NCI-H2081 treated with DMSO at 0.1 percent for 48 hours (cell line): Measurements from ENCODE around the gene CDH23.
"Not testable (repeated sequence)": the region's sequence is repeated elsewhere in the genome, so short reads cannot be mapped to it uniquely, and the experiment has no call there.

Experiments used
- DNase-seq: peaks from one replicate; lab custom pipeline; 2025; lab: John Stamatoyannopoulos, UW

The CDH23 gene

DNA sequence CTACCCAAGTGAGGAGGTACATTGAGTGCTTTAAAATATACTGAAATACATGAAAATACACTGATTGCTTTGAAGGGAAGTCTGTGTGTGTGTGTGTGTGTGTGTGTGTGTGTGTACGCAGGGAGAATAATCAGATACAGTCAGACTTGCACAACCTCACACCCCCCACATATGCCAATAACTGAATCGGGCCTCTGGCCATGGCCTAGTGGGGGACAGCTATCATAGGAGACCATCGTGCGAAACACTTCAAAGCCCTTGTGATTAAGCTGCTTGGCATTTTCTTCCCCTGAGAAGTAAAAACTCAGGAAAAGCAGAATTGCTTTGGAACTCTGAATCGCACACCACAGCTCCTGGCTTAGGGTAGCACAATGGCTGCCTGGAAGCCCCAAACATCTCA is 187.7 kb downstream of the CDH23 start:
- DNase-seq = no peak

DNA sequence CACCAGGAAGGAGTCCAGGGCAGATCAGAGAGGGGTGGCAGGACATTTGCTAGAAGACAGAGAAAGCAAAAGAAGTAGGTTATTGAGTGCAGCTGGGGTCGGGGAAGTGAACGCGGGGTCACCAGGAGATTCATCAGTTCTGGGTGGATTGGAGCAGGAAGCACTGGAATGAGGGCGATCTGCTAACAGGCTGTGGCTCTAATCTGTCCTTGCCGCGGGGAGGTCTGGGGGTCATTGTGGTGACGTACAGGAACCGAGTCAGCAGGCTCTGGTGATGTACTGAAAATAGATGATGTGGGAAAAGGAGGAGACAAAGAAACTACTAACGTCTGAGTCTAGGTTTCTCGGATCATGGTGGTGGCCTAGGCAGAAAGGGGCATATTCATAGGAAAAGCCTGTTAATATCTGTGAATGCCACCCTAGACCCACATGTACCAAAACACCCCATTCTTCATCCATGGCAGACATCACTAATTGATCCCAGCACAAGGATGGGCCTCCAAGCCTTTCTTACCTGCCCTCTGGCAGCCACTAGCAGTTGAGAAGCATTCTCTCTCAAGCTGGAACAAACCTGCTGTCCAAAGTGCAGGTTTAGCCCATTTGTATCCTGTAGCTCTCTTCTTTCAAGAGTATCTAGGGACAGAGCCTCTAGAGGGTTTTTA is 188.3 kb downstream of the CDH23 start:
- no peak for DNase-seq

DNA sequence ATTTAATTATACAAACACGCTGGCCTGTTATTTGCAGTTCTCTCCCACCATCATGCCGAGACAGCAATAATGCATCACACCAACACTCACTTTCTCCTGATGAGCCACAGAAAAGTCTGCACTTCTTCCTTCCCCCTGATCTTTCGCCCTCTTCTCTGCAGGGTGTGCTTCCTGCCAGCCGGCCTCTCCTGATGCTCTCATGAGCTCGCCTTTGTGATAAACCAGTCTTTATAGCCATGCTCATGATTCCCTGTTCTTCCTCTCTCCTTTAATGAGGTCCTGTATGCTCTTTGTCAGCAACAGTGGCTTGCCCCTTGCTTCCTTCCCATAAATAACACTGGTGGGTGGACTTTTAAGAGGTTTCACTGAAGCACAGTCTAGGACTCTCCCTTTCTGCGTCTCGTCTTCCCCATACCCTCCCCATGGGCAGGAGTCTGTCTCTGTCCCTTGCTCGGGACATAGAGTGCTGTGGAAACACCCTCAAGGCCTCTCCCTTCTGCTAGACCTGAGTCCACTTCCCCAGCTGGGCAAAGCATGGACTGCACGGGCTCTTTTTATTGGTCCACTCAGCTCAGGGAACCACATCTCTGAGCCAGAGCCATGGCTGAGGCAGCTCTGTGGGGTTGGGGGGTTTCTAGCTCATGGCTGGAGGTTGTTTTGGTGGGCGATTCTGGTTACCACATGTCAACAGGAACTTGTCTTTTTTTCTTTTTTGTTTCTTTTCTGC is 189.0 kb downstream of the CDH23 start:
- no peak for DNase-seq

DNA sequence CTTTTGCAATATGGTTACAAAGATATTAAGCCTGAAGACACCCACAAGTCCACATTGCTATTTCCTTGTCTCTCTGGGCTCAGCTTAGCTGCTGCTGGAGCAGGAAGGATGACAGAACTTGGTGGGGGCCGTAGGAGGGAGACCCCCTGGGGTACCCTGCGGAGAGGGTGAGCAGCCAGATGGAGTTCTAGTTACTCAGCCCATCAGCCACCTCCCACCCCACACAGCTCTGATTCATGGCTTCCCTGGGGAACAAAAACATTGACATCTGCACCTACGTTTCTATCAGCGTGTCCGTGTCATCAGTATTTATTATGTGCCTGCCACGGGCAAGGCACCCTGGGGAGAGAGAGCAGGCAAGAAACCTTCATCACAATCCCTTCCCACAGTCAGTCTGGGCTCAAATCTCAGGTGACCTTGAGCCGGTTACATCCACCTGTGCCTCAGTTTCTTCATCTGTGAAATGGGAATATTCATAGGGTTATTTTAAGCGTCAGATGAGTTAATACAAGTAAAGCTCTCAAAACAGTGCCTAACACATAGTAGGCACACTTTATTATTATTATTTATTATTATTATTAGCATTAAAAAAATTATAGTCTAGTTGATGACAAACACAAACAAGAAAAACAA is 191.3 kb downstream of the CDH23 start:
- DNase-seq = no peak

DNA sequence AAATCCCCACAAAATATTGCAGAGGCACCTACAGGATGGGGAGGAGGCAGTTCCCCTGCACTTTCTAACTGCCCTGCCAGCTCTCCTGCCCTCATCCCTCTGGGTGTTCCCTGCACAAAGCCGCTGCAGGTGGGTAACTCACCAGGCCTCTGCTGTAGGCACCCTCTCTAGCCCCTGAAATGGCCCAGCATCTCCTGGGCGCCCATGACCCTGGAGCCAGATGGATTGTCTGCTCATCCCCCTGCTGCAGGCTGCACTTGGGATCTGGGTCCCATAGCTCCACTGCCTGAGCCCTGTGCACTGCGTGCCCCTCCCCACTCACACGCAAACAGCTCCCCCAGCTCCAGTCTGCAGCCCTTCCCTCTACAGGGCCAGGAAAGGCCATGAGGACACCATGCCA is 192.0 kb downstream of the CDH23 start:
- no peak for DNase-seq

DNA sequence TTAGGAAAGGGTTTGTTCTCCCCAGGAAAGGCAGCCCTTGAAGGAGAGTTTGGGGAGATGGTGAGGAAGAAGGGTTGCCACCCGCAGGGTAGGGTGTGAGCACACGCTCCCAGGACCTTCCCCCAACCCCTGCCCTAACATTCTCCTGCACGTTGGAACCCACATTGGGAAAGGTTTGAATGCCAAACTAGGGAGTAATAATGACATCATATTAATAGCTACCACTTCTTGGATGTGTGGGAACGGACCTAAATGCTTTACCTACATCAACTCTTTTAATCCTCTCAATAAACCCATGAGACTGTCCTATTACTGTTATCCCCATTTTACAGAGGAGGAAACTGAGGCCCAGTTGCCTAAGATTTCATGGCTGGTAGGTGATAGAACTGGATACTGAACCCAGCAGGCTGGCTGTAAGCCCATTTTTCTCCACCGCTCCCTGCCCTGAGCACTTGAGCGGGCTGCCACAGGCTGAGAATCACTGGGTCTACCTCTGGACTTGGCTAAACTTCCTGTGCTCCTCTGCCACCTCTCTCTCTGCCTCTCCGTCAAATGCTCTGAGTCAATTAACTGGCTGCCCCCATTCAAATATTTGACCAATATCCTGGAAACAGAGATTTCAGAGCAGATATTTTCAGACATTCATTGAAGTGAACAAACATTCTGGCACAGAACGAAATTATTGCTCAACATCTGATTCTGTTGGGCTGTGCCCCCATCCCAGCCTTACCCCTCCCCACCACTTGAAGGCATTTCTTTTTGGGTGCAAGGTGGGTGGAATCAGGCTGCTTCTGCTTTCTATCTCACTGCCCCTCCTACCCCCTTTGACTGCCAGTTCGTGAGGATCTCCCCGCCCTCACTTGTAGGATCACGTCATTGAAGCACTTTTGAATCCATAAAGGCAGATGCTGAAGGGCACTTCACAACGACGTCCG is 193.2 kb downstream of the CDH23 start:
- no peak for DNase-seq

DNA sequence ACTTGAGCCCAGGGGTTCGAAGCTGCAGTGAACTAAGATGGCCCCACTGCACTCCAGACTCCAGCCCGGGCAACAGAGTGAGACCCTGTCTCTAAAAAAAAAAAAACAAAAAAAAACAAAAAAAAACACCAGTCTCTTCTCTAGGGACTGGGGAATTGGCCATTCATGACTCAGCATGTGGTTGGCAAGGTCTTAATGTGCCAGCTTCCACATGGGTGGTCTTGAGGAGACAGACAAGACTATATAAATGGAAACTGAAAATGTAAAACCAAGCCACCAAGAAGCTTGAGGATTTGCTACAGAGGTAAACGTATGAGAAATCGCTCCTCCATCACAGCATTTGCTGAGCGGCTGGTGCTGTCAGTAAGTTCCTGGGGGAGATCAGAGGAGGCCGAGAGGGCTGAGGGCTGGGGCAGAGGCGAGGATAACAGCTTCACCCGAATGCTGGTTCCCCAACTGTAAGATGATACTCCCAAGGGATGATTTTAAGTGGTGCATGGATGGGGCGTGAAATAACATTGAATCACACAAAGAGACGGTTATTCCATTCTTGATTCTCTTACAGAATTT is 194.1 kb downstream of the CDH23 start:
- DNase-seq = no peak

DNA sequence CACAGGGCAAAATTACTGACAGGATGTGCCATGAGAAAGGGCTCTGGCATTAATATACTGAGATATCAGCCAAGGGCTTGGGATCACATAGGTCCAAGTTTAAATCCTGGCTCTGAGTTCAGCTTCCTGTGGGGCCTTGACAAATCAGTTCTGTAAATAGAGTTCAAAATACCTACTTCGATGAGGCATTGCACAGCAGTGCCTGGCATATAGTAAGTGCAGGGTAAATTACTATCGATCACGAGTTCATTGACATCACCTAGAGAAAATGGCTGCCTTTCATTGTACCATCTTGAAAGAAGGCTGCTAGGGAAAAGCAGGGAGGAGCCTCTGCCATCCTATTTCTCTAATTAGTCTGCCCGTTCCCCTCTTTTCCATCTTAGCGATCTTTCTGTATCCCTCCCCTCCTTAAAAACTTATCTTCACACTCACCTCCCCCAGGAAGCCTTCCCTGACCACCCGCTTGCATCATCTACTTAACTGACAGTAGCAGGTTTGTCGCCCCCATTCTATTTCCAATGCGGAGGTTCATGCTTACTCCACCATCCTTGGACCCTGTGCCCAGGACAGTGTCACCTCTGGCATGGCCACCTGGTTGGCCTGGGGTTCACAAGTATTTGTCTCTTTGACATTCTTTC is 198.3 kb downstream of the CDH23 start:
- DNase-seq = no peak

DNA sequence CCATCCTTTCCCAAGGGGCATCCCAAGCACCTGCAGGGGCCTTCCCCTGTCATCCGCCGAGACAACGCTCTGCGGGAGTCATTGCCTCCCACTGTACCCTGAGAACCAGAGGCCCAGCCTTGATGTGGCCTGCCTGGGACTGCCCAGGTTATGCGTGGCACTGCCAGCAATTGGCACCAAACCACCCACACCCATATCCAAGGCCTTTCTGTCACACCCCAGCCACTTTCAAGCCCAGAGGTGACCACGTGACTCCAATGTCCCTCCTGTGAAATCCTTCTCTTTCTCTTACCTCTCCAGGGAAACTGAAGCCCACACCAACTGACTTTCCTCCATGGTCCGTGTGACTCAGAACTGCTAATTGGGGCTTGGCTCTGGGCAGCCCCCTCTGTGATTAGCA is 198.9 kb downstream of the CDH23 start:
- no peak for DNase-seq

DNA sequence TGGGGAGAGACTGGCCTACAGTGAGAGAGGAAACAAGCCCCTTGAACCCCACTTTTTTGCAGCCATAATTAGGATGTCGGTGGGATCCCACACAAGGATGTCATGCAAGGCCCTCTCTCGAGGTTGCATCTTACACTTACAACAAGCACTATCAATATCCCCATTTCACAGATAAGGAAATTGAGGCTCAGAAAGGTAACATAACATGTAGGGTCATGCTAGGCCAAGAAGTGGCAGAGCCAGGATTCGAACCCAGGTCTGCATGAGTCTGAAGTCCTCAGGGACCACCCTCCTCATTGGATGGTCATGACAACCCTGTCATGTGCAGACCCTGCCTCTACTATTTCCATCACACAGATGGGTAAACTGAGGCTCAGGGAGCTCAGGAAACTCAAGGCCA is 199.4 kb downstream of the CDH23 start:
- no peak for DNase-seq

DNA sequence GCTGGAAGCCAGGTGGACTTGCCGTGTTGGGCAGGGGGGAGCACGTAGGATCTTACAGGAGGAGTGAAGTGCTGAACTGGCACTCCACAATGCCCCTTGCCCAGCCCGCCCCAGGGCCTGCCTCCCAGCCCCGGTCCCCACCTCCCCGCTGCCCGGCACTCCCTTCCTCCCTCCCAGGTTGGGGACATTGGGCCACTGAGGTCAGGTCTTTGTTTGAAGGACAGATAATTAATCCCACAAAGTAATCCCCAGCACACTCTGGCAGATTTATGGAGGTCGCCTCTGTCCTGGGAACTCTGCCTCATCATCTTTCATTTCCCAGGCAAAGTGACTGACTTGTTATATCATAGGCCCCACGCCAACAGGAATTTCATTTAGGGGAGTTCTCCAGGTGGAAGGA is 200.0 kb downstream of the CDH23 start:
- DNase-seq = no peak

DNA sequence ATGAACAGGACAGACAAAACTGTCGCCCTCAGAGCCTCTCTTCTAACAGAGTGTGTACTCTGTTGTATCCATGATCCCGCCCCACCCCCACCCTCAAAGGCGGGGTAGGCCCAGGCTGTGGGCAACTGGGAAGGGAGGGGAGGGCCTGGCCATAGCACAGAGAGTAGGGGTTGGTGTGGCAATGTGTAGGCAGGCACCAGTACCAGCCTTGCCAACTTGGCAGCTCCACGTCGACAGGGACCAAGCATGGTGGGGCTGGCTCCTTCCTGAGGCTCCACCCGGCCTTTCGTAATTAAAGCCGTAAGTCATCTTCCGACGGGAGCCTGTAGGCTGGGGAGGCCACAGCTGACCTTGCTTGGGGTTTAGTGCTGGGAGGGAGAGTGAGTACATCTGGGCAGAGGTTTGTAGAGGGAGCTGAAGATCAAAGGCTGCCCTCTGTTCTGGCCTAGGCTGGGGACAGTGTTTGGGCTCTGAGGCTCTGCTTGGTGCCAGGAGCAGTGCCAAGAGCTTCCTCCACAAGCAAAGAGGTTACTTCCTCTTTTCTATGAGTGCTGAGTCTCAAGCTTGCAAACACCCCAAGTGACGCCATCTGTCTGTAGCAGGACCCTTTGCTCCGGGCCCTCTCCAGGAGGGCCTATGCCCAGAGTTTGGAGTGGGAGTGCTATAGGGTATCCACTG is 201.2 kb downstream of the CDH23 start:
- DNase-seq = no peak

DNA sequence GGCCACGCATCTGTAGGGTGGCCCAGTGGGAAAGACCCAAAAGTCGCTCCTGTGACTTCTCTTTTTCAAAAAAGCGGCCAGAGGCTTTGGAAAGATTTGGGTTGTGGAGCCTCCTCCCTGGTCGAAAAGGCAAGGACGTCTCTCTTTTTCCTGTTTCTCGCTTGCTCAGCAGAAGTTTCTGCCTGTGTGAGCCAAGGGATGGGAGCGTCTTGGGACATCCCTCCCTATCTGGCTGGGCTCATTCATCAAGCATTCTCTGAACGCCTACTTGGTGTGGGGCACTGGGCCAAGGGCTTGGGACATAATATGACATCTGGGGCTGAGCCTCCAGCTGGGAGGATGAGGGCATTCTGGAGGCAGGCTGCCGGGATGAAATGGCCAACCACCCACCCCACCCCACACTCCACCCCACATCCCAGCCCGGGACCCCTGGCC is 201.9 kb downstream of the CDH23 start:
- DNase-seq = no peak

DNA sequence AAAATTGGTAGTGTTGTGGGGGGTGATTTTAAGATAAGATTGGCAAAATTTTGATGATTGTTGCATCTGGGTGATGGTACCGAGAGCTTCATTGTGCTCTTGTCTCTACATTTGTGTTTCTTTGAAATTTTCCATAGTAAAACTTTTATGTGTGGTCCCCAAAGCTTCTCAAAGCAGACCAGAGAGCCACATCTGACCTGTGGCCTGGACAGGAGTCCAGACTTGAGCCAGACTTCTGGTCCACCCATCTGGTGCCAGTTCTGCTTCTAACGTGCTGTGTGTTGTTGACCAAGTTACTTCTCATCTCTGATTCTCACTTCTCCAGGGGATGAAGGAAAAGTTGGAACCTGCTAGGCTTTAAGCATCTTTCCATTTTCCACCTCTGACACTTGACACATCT is 202.8 kb downstream of the CDH23 start:
- no peak for DNase-seq

DNA sequence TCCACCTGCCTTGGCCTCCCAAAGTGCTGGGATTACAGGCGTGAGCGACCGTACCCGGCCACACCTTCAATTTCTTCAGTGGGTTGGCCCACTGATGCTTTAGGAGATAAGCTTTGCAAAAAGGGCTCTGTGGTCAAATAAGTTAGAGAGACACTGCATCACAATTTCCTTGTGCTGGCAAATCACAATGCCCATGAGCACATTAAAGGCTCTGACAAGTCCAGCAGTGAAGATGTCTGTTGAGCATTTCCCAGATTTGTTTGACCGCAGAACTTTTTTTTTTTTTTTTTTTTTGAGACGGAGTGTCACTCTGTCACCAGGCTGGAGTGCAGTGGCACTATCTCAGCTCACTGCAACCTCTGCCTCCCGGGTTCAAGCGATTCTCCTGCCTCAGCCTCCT is 203.5 kb downstream of the CDH23 start:
- DNase-seq = not testable (repeated sequence)

DNA sequence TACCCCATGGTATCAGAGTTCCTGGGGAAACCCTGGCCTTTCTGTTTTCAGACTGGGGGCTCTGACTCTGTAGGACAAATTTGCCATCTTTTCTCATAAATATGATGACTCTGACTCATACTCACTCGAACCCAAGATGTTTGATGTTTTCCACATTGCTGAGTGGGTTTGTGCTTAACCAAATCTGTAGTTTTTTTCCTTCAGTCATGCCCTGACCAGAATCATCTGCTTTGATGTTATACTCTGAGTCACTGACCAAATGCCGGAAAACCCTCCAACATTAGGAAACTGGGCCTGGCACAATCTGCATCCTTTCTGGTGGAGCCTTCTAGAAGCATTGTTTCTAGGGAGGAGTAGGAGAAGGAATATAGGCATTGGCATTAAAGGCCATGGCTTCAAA is 204.1 kb downstream of the CDH23 start:
- DNase-seq = no peak

DNA sequence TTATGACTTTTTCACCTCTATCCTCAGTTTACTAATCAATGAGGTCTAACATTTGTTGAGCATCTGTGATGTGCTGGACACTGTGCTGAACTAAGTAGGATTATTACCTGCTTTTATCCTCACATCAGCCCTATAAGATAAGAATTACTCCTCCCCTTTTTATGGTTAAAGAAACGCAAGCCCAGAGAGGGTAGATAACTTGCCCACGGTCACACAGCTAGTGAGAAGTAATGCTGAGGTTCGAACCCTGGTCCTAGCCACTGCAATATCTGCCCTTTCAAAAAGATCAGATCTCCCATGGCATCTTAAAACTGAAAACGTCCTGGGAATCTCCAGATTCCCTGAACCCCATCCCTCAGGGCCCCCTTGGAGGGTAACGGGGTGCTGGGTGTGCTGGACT is 204.6 kb downstream of the CDH23 start:
- no peak for DNase-seq

DNA sequence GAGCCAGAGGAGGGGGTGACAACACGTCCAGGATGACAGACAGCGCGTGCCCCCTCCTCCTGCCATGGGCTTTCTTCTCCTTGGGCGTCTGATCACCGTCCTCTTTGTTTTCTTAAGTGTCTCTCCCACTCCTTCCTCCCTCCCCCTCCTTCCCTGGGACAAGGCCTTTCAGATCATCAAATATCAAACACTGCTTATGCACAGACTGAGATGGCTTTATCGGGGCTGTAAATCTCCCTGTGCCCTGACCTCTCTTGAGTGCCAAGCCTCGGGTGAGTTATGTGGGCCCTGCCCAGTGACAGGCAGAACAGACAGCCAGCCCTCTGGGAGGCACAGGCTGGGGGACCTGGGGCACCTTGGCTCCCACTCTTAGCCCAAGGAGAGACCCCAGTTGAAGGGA is 206.4 kb downstream of the CDH23 start:
- DNase-seq = no peak

DNA sequence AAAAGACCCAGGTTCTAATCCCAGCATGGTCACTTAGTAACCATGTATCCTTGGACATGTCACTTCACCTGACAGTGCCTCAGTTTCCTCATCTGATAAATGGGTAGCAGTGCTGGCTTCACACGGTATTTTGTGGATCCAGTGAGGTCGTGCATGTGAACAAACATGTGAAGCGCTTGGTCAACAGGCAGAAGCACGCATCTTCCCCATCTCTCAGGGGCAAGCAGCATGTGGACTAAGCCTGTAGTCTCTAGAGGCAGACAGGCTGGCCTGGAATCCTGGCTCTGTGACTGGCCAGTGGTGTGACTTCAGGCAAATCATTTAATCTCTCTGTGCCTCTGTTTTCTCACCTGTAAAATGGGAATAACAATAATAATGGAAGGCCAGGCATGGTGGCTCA is 207.0 kb downstream of the CDH23 start:
- no peak for DNase-seq

DNA sequence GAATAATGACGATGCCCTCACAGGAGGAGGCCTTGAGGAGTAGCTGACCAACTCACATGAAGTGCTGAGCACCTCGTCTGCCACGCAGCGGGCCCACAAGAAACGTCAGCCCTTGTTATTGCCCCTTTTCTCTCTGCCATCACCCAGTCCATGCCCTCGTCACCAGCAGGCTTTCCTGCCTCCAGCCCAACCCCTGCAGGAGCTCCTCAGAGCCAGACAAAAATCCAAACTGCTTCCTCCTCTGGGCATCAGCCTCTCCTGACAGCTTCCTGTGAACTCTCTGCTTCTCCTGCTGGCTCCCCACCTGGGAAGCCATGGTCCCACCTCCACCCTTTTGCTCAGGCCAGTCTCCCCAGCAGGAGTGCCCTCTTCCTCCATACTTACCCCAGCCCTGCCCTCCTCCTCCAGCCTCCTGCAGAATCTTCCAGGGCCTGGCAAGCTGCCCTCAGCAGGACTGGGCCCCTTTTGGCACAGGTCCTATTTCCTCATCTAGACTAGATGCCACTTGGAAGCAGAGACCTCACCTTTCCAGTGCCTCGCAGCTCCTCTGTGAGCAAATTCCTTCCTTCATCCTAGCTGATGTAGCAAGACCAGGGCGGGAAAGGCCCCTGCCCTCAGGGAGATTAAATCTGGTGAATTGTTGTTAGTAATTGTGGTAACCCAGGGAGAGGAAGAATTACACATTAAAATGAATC is 207.8 kb downstream of the CDH23 start:
- no peak for DNase-seq
